MCF 10A (cell line): Measurements from ENCODE around the gene AIFM2. TPM values are rescaled to one million over a fixed set of nuclear protein-coding genes. Genes with fewer than 3 reads are reported as not detected.

Experiments used
- BruUV-seq: library from RNA; stranded (reverse); fragments of 400-500 nt; replicated peaks from 2 replicates; lab custom pipeline; 2021; lab: Mats Ljungman, UMichigan
- CTCF ChIA-PET: fragments of 300-600 bp; sonication (Branson Sonifier 250); formaldehyde crosslinking; extraction: SDS; loops from one replicate; lab custom pipeline; 2021; ENCODE audit warnings: antibody characterized with exemption, inconsistent platforms; lab: Yijun Ruan, JAX
- POLR2A ChIA-PET: fragments of 300-600, 350-650 bp; sonication (Branson Sonifier 250); formaldehyde crosslinking; extraction: SDS; loops from one replicate; lab custom pipeline; 2020; ENCODE audit warnings: antibody characterized with exemption, inconsistent platforms; lab: Yijun Ruan, JAX
- DNase-seq: peaks from one replicate; pipeline ENCODE4 v3.0.0-alpha.2; 2018; ENCODE audit not compliant: unreplicated experiment
- H3K27ac Mint-ChIP-seq: one replicate; pipeline ENCODE4 v1.8.0; 2022; ENCODE audit warnings: mild to moderate bottlenecking, low read depth, mixed read lengths; ENCODE audit not compliant: unreplicated experiment
- H3K27me3 Mint-ChIP-seq: one replicate; pipeline ENCODE4 v1.8.0; 2022; ENCODE audit warnings: mixed read lengths; ENCODE audit not compliant: insufficient read depth, unreplicated experiment
- H3K36me3 Mint-ChIP-seq: one replicate; pipeline ENCODE4 v1.8.0; 2022; ENCODE audit warnings: mild to moderate bottlenecking, moderate library complexity, mixed read lengths; ENCODE audit not compliant: insufficient read depth, unreplicated experiment
- H3K4me1 Mint-ChIP-seq: one replicate; pipeline ENCODE4 v1.8.0; 2022; ENCODE audit warnings: mixed read lengths; ENCODE audit not compliant: insufficient read depth, unreplicated experiment
- H3K4me3 Mint-ChIP-seq: one replicate; pipeline ENCODE4 v1.8.0; 2022; ENCODE audit warnings: mild to moderate bottlenecking, moderate library complexity, mixed read lengths; ENCODE audit not compliant: unreplicated experiment
- H3K9me3 Mint-ChIP-seq: one replicate; pipeline ENCODE4 v1.8.0; 2022; ENCODE audit warnings: mixed read lengths; ENCODE audit not compliant: unreplicated experiment
- intact Hi-C: fragments of 100-400 bp; cut with micrococcal nuclease; formaldehyde crosslinking; loops from 2 replicates; pipeline ENCODE4 v1.14.1; 2022
- total RNA-seq: library from RNA; stranded (reverse); gene quantifications from 2 replicates; pipeline ENCODE4 v1.2.3, GENCODE V29; 2022
- TF ChIP-seq, protein P1 (sequence below): fragments of 200-600 bp; IDR thresholded peaks from one replicate; pipeline ENCODE4 v1.8.0; 2022; ENCODE audit warnings: antibody characterized with exemption, mild to moderate bottlenecking; ENCODE audit not compliant: unreplicated experiment

AIFM2 gene
- total RNA-seq, 1 experiment from 2014 or later: 19.2 TPM

DNA sequence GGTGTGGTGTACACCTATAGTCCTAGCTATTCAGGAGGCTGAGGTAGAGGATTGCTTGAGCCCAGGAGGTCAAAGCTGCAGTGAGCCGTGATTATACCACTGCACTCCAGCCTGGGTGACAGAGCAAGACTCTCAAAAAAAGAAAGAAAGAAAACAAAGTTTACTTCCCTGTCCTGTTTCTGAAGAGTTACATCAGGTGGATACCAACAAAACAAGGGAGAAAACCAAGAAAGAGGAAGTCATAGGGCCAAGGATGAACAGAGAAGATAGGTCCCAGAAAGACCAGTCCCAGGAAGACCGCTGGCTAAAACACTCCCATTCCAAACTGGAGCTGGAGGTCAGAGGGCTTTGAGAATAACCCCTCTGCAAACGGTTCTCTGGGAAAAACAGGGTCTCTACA is 66.4 kb downstream of the AIFM2 start:
- POLR2A ChIA-PET: interaction anchor here (0.7 kb wide), 1 partner anchor 12 kb away, joined by 3 read pairs; no protein-coding TSS in a partner anchor
- Mint-ChIP-seq H3K9me3 (no peaks in the 10 kb centered on the region), H3K27me3 (no peaks in the 10 kb centered on the region), H3K27ac (no peak overlapping the region), H3K4me3 (no peak overlapping the region), H3K36me3 (peaks cover 15% of the 10 kb centered on the region), H3K4me1 (no peaks in the 10 kb centered on the region)
- intact Hi-C loops: no loop called here
- TF ChIP-seq, protein P1, sequence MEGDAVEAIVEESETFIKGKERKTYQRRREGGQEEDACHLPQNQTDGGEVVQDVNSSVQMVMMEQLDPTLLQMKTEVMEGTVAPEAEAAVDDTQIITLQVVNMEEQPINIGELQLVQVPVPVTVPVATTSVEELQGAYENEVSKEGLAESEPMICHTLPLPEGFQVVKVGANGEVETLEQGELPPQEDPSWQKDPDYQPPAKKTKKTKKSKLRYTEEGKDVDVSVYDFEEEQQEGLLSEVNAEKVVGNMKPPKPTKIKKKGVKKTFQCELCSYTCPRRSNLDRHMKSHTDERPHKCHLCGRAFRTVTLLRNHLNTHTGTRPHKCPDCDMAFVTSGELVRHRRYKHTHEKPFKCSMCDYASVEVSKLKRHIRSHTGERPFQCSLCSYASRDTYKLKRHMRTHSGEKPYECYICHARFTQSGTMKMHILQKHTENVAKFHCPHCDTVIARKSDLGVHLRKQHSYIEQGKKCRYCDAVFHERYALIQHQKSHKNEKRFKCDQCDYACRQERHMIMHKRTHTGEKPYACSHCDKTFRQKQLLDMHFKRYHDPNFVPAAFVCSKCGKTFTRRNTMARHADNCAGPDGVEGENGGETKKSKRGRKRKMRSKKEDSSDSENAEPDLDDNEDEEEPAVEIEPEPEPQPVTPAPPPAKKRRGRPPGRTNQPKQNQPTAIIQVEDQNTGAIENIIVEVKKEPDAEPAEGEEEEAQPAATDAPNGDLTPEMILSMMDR: no peak
- DNase-seq: no peak
- CTCF ChIA-PET: interaction anchor here (0.6 to 1.2 kb wide), 4 partner anchors 12 to 337 kb away, joined by 3 to 4 read pairs (median 3); no protein-coding TSS in a partner anchor
- BruUV-seq: no TSS peak

DNA sequence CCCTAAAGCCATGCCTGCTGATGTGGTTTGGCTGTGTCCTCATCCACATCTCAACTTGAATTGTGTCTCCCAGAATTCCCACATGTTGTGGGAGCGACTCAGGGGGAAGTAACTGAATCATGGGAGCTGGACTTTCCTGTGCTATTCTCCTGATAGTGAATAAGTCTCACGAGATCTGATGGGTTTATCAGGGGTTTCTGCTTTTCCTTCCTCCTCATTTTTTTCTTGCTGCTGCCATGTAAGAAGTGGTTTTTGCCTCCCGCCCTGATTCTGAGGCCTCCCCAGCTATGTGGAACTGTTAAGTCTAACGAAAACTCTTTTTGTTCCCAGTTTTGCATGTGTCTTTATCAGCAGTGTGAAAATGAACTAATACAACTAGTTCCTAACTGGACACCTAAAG is 68.1 kb downstream of the AIFM2 start:
- TF ChIP-seq, protein P1: no peak
- Mint-ChIP-seq H3K4me3 (no peak overlapping the region), H3K36me3 (peaks cover 15% of the 10 kb centered on the region), H3K4me1 (no peaks in the 10 kb centered on the region), H3K27ac (no peak overlapping the region), H3K27me3 (no peaks in the 10 kb centered on the region), H3K9me3 (no peaks in the 10 kb centered on the region)
- CTCF ChIA-PET: interaction anchor here (1.2 kb wide), 1 partner anchor 51 kb away, joined by 4 read pairs; no protein-coding TSS in a partner anchor
- POLR2A ChIA-PET: no interaction called here
- DNase-seq: no peak
- no TSS peak for BruUV-seq
- intact Hi-C loops: no loop called here

DNA sequence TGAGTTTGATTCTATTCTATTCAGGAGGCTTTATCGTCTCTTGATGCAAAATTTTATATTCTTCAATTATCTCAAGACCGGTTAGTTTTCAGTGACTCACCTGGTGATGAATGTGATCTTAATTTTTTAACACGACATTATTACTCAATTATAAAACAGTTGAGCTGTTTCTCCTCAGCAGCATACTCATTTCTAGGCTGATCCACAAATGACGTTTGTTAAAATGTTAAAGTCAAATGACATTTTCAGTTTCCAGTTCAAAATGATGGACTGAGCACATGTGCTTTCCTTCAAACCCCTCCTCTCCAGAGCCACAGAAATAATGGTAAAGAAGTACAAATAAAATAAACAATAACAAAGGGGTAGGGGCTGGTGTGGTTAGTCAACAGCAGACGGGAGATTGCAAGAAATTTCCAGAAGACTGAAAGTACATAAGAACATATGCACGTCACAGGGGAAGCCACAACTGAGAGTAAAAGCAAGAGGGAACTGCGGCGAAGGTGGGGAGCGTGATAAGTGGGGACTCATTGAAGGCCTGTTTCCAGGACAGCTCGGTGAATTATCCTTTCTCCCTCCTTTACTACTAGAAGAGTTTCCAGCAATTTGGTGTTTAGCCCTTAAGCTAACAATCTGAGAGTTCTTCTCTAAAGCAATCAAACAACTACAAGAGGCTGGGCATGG is 69.1 kb downstream of the AIFM2 start:
- H3K9me3 Mint-ChIP-seq: no peaks in the 10 kb centered on the region
- TF ChIP-seq, protein P1: no peak
- H3K27ac Mint-ChIP-seq: no peak overlapping the region
- no peaks in the 10 kb centered on the region for H3K4me1 Mint-ChIP-seq
- H3K4me3 Mint-ChIP-seq: no peak overlapping the region
- intact Hi-C loops: no loop called here
- H3K36me3 Mint-ChIP-seq: peaks cover 15% of the 10 kb centered on the region
- CTCF ChIA-PET: interaction anchor here (0.6 to 1.2 kb wide), 3 partner anchors 52 to 318 kb away, joined by 3 to 4 read pairs (median 4); no protein-coding TSS in a partner anchor
- no peaks in the 10 kb centered on the region for H3K27me3 Mint-ChIP-seq
- no peak for DNase-seq
- no TSS peak for BruUV-seq
- POLR2A ChIA-PET: interaction anchor here (2.5 kb wide), 1 partner anchor 11 kb away, joined by 9 read pairs; the partner anchor contains the start of gene MACROH2A2

Other genes with a start within 250 kb of the AIFM2 start
- gene MACROH2A2, start 80.0 kb downstream of the AIFM2 start, total RNA-seq: 17.6 and 21.3 TPM in 2 replicates
- 14.6 and 16.5 TPM in 2 replicates for gene TYSND1, start 13.9 kb upstream of the AIFM2 start, total RNA-seq
- gene SAR1A, start 37.7 kb upstream of the AIFM2 start, total RNA-seq: 132 and 152 TPM in 2 replicates
- 221 and 293 TPM in 2 replicates for gene PPA1, start 100.6 kb upstream of the AIFM2 start, total RNA-seq
- gene NPFFR1, start 151.2 kb upstream of the AIFM2 start, total RNA-seq: not detected in 2 replicates
- gene LRRC20, start 249.8 kb upstream of the AIFM2 start, total RNA-seq: 1.1 and 1.5 TPM in 2 replicates